ENCODE measurements around the gene HOXC6.

HOXC6 gene

GRCh38 chr12:54028314-54029201 lies at the start of gene HOXC6:
Gene HOXC6 (plus strand): TSS chr12:54028440. CDS start chr12:54028522, 82 bp downstream.
- no peak within 1 kb of the TSS for H3K27ac ChIP-seq
- no peak for DNase-seq (ENCODE audit: low read depth, low spot score)

DNA sequence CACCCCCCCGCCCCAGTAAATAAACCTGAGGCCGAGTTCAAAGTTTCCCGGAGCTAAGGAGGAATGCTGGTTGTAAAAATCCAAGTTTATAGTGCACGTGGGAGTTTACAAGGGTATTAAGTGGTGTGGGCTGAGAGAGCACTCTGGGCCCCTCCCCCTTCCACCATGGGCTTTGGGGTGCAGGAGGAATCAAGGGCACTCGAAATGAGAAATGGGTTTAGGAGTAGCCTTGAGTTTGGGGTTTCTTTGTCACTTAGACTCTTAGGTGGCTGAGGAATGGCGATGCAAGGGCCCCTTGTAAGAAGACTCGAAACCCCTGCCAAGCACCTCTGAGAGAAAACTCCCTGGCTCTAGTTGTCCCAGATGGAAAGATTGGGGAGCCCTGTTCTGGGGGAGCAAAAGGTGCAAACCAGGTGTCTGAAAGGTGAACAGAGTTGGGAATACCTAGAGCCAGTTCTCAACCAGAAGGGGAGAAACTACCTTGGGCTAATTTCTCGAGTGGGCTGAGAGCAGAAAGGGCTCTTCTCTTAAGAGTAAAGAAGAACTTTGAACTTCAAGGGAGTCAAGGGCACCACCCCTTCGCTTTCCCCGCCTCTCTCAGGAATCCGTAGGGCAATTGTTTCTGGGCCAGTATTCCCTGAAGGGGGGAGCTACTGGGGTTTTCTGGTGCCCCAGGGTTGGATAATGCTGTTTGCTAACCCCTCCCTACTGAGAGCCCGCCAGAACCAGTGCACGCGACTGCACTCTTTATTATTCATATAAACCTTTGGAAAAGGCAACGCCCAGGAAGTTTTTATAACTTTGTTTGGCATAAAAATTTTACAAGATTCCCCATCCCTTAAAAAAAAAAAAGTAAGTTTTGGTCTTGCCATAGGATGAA lies 49.5 kb upstream of the HOXC6 start:
- no peak for DNase-seq (ENCODE audit: low read depth, low spot score)
- H3K27ac ChIP-seq = no peak overlapping the region

DNA sequence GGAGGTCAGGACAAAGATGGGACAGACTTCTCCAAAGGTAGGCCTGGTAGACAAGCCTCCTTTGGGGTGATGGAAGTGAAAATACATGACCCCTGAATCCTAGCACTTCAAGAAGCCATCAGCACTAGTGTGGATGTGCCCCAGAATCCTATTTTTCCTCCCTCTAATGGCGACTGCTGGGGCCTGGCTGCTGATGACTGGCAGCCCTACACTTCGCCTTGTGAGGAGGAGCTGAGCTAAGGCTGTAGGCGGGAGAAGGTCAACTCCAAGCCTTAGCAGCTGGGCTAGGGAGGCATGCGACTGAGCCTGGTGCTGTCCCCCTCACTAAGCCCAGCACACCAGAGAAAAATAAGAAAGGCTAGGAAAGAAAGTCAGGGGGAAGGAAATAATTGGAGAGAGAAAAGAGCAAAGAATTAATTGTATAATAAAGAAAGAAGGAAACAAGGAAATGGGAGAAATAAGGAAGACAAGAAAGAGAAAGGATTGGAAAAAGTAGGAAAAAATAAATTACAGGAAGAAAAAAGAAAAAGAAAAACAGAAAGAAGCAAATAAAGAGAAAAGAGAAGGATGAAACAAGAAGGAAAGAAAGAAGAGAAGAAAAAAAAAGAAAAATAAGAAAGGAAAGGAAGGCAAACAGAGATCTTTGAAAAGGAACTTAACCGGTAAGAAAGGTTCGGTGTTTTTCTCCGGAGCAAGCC lies 48.0 kb upstream of the HOXC6 start:
- H3K27ac ChIP-seq = no peak overlapping the region
- no peak for DNase-seq (ENCODE audit: low read depth, low spot score)

DNA sequence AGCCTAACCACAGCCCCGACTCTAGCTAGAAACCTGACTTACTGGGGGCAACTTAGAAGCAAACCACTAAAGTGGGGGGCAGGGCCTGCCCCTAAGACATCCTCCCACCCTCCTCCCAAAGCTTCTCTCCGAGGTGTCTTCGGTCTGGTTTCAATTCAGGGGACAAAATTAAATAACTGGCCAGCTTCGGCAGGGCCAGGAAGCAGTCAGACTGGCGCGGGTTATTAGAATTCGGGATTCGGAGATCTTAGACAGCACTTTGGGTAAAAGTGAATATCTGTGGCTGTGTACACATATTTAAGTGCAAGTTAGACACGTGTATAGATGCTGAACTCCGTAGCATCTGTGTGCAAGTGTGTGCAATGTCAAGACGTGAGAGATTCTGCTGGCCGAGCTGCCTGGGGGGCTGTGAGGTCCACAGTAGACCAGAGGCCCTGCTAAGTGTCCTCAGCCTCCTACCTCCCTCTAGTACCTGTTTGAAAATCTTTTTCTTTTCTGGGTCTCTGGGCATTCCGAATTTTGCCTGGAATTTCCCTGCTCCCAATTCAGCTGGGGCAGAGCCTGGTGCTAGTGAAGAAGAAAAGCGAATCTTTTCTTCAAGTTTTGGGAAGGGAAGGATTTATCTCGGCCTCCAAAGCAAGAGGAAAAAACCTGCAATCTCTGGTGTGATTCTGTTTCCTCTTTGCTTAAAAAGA lies 47.3 kb upstream of the HOXC6 start:
- no peak for DNase-seq (ENCODE audit: low read depth, low spot score)
- no peak overlapping the region for H3K27ac ChIP-seq

- DNase-seq (ENCODE audit: low read depth, low spot score) = no peak
- no peak overlapping the region for H3K27ac ChIP-seq
Measured at GRCh38 chr12:53981634-53982565, 46.3 kb upstream of the HOXC6 start.

DNA sequence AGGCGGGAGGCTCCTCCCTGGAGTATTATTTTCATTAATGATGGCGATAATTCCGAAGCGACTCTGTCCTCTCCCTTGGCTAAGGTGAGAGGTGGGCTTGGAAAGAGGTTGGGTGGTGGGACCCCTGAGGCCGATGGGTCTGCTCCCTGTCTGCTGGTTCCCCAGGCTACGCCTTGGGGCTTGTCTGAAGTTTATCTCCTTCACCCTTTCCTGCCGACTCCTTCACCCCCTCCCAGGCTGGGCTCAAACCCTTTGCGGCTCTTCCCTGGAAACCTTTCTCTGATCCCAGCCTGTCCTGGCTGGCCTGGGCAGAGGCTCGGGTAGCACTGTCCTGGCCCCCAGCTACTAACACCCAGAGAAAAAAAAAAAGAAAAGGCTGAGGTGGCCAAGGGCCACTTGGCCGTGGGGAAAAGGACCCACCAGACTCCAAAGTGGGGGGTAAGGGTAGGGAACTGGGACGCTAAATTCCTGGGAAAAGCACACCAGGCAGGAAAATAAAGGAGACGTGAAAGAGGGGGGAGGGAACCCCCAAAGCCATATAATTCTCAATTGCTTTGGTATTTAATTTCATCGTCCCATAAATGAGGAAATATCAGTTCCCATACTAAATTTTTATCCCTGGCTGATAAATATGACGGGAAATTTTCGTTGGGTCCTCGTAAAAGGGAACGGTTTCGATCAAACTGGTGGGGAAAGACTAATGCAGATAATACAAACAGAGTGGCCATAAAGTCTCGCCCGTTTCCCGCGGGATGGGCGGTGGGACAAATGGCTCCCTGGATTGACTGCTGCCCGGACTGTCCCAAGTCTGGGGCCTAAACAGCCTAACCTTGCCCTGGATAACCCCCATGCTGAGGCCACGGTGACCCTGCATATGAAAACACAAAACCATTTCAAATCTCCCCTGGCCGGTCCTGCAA lies 45.3 kb upstream of the HOXC6 start:
- H3K27ac ChIP-seq = no peak overlapping the region
- no peak for DNase-seq (ENCODE audit: low read depth, low spot score)

- no peak overlapping the region for H3K27ac ChIP-seq
- DNase-seq (ENCODE audit: low read depth, low spot score) = no peak
Measured at GRCh38 chr12:53983568-53983949, 44.7 kb upstream of the HOXC6 start.

DNA sequence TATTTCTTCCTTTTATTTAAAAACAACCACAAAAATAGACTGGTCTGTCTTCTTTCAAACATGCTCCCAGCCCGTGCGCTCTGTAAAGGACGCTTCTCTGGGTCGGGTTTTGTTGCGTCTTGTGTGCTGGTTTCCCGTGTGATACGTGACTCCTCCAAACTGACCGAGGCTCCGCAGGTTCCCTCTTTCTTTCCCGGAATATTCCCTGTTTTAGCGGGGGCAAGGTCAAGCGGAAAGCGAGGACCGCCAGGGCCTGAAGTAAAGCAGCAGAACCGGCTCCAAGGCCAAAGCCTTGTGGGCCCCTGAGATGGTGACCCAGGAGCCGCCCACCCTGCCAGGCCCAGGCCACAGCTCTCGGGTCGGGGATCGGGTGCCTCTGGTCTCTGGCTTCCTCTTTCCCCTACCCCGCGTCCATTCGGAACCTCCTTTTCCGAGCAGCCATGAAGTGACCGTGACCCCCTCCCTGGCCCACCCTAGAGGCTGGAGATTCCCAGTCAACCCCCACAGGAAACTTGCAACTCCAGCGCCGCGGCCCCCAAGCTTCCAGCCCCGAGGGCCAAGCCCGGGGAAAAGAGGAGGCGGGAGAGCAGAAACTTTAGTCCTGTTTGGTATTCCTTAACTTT lies 44.2 kb upstream of the HOXC6 start:
- H3K27ac ChIP-seq = no peak overlapping the region
- DNase-seq (ENCODE audit: low read depth, low spot score) = no peak

- DNase-seq (ENCODE audit: low read depth, low spot score) = peak; percentile 33
- H3K27ac ChIP-seq = no peak within 1 kb of the TSS
Measured at GRCh38 chr12:53984901-53985691, 43.1 kb upstream of the HOXC6 start, which contains the start of gene HOXC10. Gene HOXC10 (plus strand): TSS chr12:53985146. CDS start chr12:53985260, 114 bp downstream.

DNA sequence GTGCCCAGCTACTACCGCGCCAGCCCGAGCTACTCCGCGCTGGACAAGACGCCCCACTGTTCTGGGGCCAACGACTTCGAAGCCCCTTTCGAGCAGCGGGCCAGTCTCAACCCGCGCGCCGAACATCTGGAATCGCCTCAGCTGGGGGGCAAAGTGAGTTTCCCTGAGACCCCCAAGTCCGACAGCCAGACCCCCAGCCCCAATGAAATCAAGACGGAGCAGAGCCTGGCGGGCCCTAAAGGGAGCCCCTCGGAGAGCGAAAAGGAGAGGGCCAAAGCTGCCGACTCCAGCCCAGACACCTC lies 42.6 kb upstream of the HOXC6 start:
- H3K27ac ChIP-seq = no peak overlapping the region
- no peak for DNase-seq (ENCODE audit: low read depth, low spot score)

DNA sequence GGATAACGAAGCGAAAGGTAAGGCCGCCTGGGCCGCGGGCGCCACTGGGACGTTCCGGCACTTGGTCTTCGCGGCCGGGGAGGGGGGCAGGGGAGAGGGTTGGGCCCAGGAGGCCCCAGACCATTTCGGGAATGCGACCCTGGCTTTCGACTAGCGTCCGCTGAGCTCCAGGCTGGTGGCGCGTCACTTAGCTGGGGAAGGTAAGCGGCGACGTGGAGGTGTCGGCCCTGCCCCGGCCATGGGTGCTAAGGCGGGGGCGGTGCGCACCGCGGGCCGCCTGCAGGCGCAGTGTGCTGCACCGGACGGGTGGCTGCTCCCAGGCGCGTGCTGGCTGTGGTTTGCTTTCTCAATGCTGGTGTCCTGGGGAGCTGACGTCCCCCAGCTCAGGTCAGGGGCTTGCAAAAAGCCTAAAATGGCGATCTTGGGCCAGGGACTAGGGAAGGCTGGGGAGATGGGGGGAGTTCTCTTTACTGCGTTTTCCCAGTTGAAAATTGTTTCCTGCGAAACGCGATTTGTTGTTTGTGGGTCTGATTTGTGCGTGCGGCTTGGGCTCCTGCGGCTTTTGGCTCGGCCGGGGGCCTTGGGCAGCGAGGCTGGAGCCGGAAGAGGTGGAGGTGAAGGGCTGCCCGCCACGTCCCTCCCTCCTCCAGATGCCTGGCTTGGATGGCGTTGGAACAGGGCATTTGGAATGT lies 42.1 kb upstream of the HOXC6 start:
- no peak for DNase-seq (ENCODE audit: low read depth, low spot score)
- no peak overlapping the region for H3K27ac ChIP-seq

- DNase-seq (ENCODE audit: low read depth, low spot score) = no peak
- no peak overlapping the region for H3K27ac ChIP-seq
Measured at GRCh38 chr12:53986686-53987483, 41.4 kb upstream of the HOXC6 start.

DNA sequence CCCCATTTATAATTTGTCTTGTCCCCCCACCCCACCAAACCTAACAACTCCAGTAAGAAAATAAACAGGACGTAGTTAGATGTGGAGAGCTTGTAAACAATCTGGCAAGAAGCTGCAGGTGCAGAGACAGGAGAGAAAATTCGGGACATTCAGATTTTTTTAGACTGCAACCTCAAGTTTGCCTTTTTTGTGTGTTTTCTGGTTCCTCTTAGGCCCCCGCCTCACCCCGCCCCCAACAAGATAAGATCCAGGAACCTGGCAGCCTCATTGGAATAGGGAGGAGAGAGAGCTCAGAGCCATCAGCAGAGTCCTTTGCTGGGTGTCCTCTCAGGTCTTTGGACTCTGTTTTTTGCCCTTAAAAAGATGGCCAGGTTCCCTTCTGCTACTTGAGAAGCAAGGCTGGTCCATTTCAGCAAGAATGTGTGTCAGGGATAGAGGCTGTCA lies 40.4 kb upstream of the HOXC6 start:
- no peak overlapping the region for H3K27ac ChIP-seq
- no peak for DNase-seq (ENCODE audit: low read depth, low spot score)

DNA sequence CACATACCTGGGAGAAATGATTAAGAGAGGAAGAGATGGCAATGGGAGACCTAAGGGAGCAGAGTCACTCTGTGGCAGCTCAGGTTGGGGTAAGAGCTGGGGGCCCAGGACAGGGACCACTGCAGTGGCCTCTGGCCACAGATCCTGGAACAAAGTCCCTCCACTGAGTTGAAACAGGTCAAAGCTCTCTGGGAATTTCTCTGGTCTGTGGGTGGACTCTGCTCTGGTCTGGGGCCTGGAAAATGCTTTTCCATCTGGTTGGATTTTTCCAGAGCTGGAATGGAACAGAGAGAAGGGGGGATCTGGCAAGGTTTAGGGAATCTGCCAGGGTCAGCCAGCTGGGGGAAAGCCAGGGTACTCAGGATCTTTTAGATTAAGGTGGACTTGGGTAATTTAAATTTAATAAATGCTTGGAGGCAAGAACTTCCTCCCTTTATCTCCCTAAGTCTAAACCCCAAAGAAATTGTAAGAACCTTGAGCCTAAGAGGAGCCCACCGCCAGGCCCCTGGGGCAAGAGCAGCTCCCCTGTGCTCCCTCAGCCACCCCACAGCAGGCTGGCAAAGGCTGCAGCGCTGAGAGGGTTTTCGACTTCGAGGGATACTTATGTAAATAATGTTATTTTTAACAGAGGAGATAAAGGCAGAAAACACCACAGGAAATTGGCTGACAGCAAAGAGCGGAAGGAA lies 39.6 kb upstream of the HOXC6 start:
- DNase-seq (ENCODE audit: low read depth, low spot score) = no peak
- H3K27ac ChIP-seq = no peak overlapping the region

All from epithelial cell of prostate (primary cell).